Measurements from ENCODE around the gene CLCN3.
"Not testable (repeated sequence)": the region's sequence is repeated elsewhere in the genome, so short reads cannot be mapped to it uniquely, and the experiment has no call there.

DNA sequence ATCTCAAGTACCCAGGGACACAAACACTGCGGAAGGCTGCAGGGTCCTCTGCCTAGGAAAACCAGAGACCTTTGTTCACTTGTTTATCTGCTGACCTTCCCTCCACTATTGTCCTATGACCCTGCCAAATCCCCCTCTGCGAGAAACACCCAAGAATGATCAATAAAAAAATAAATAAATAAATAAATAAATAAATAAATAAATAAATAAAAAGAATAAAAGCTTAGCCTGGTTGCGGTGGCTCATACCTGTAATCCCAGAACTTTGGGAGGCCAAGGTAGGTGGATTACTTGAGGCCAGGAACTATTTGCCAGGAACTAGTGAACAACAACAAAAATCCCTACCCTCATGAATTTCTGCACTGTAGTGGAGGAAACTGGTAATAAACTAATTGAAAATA is 49.4 kb upstream of the CLCN3 start:
- TF ChIP-seq, protein P1, sequence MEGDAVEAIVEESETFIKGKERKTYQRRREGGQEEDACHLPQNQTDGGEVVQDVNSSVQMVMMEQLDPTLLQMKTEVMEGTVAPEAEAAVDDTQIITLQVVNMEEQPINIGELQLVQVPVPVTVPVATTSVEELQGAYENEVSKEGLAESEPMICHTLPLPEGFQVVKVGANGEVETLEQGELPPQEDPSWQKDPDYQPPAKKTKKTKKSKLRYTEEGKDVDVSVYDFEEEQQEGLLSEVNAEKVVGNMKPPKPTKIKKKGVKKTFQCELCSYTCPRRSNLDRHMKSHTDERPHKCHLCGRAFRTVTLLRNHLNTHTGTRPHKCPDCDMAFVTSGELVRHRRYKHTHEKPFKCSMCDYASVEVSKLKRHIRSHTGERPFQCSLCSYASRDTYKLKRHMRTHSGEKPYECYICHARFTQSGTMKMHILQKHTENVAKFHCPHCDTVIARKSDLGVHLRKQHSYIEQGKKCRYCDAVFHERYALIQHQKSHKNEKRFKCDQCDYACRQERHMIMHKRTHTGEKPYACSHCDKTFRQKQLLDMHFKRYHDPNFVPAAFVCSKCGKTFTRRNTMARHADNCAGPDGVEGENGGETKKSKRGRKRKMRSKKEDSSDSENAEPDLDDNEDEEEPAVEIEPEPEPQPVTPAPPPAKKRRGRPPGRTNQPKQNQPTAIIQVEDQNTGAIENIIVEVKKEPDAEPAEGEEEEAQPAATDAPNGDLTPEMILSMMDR (IDR thresholded peaks at IDR 0.05), result not testable (repeated sequence)
- not testable (repeated sequence) for TF ChIP-seq POLR2A, POLR2AphosphoS5 (IDR thresholded peaks at IDR 0.05)
